OCI-LY7 (cell line): ENCODE results near the gene CLDN9. TPM values are rescaled to one million over a fixed set of nuclear protein-coding genes. Genes with fewer than 3 reads are reported as not detected.

Source experiments
- BruUV-seq: library from RNA; stranded (reverse); fragments of 400-500 nt; replicated peaks from 2 replicates; lab custom pipeline; 2021; lab: Mats Ljungman, UMichigan
- CTCF ChIA-PET: fragments of 300-600 bp; sonication (Branson Sonifier 250); formaldehyde crosslinking; loops from one replicate; lab custom pipeline; 2022; ENCODE audit warnings: antibody characterized with exemption; ENCODE audit not compliant: unreplicated experiment; lab: Charles Lee
- POLR2A ChIA-PET: fragments of 300-600 bp; sonication (Branson Sonifier 250); formaldehyde crosslinking; loops from one replicate; lab custom pipeline; 2022; ENCODE audit warnings: antibody characterized with exemption; lab: Charles Lee
- DNase-seq: peaks from one replicate; pipeline ENCODE4 v3.0.0-alpha.2; 2015; ENCODE audit warnings: low spot score
- H2AFZ ChIP-seq: fragments of 200-600 bp; sonication (generic), shearing (Covaris generic); 2 replicates; pipeline ENCODE4 v1.6.1; 2014; ENCODE audit warnings: mild to moderate bottlenecking, antibody characterized with exemption, low read length, moderate library complexity
- H3K27ac ChIP-seq: fragments of 200-600 bp; sonication (generic); 2 replicates; pipeline ENCODE4 v1.5.1; 2014; ENCODE audit warnings: mixed run types, low read depth, mild to moderate bottlenecking, moderate library complexity, low read length, inconsistent platforms; ENCODE audit not compliant: poor library complexity, severe bottlenecking
- H3K36me3 ChIP-seq: fragments of 200-600 bp; sonication (generic); 2 replicates; pipeline ENCODE4 v1.6.1; 2014; ENCODE audit warnings: mild to moderate bottlenecking, antibody characterized with exemption, low read length, moderate library complexity, mixed read lengths; ENCODE audit not compliant: insufficient read depth
- H3K4me1 ChIP-seq: fragments of 200-600 bp; sonication (generic); 2 replicates; pipeline ENCODE4 v1.5.1; 2014; ENCODE audit warnings: mild to moderate bottlenecking, low read length; ENCODE audit not compliant: insufficient read depth, poor library complexity, severe bottlenecking
- H3K4me2 ChIP-seq: fragments of 200-600 bp; sonication (generic); 2 replicates; pipeline ENCODE4 v1.6.1; 2014; ENCODE audit warnings: mild to moderate bottlenecking, low read length
- H3K4me3 ChIP-seq: fragments of 200-600 bp; sonication (generic); 2 replicates; pipeline ENCODE4 v1.5.1; 2014; ENCODE audit warnings: mild to moderate bottlenecking, low read depth, low read length; ENCODE audit not compliant: poor library complexity, severe bottlenecking
- H3K79me2 ChIP-seq: fragments of 200-600 bp; sonication (generic); 2 replicates; pipeline ENCODE4 v1.6.1; 2016; ENCODE audit warnings: low read depth, mild to moderate bottlenecking, low read length, moderate library complexity, mixed read lengths; ENCODE audit not compliant: insufficient read depth
- H3K9me2 ChIP-seq: fragments of 200-600 bp; sonication (generic); 2 replicates; pipeline ENCODE4 v1.6.1; 2016; ENCODE audit warnings: mild to moderate bottlenecking, low read length, mixed read lengths; ENCODE audit not compliant: insufficient read depth
- H3K9me3 ChIP-seq: fragments of 200-600 bp; sonication (generic); 2 replicates; pipeline ENCODE4 v1.6.1; 2014; ENCODE audit warnings: mild to moderate bottlenecking, mixed run types, low read length, mixed read lengths
- H4K20me1 ChIP-seq: fragments of 200-600 bp; sonication (generic); 2 replicates; pipeline ENCODE4 v1.6.1; 2014; ENCODE audit warnings: mild to moderate bottlenecking, antibody characterized with exemption, low read length, moderate library complexity, mixed read lengths; ENCODE audit not compliant: insufficient read depth
- EZH2phosphoT487 ChIP-seq: fragments of 200-600 bp; sonication (generic); IDR thresholded peaks from 2 replicates; pipeline ENCODE4 v1.6.1; 2018; ENCODE audit warnings: low read depth, borderline replicate concordance, mild to moderate bottlenecking, mixed run types, antibody characterized with exemption, low read length, moderate library complexity, mixed read lengths
- intact Hi-C: fragments of 100-400 bp; cut with micrococcal nuclease; formaldehyde crosslinking; loops from one replicate; pipeline ENCODE4 v1.10.0; 2022; ENCODE audit not compliant: unreplicated experiment
- total RNA-seq, 2 experiments: library from RNA; depleted of rRNA in 1 of 2; stranded (reverse); fragments of >200 nt in 1 of 2; shearing (Covaris generic) in 1 of 2; gene quantifications; 2 replicates each; pipeline ENCODE4 v1.2.3, GENCODE V29; 2014 to 2022
- TF ChIP-seq, protein P1 (sequence below): fragments of 200-600 bp; sonication (generic); conservative IDR thresholded peaks from 2 replicates; pipeline ENCODE4 v1.5.1; 2014; ENCODE audit warnings: mild to moderate bottlenecking, antibody characterized with exemption, low read length, moderate library complexity, mixed read lengths

CLDN9 gene
- total RNA-seq, 2 experiments from 2014 or later: 0.42 TPM; not detected in 1

DNA sequence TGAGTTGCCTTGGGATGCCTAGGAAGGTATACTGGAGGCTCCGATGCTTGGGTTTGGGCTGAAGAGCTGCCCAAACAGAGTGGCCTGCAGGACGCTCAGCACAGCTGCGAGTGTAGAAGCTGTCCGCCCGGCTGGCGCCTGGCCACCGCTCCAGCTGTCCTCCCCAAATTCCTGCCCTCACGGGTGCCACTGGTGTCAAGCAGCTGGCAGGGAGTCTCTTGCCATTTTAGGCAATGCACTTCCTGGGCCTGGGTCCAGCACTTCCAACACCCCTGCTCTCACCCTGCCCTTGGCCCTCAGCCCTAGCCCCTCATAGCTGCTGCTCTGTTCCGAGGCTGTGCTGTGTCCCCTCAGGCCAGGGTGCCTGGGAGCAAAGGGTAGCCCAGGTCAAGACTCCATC is 27.3 kb upstream of the CLDN9 start:
- CTCF ChIA-PET: no interaction called here
- H3K4me1 ChIP-seq: peaks cover 34% of the 10 kb centered on the region
- H3K4me3 ChIP-seq: no peak overlapping the region
- no peaks in the 10 kb centered on the region for H3K36me3 ChIP-seq
- intact Hi-C loops: no loop called here
- no peak overlapping the region for H3K4me2 ChIP-seq
- BruUV-seq: no TSS peak
- H3K9me2 ChIP-seq: no peaks in the 10 kb centered on the region
- H3K27ac ChIP-seq: no peak overlapping the region
- DNase-seq: no peak
- POLR2A ChIA-PET: no interaction called here
- no peaks in the 10 kb centered on the region for H3K79me2 ChIP-seq
- H4K20me1 ChIP-seq: no peaks in the 10 kb centered on the region
- H2AFZ ChIP-seq: no peak overlapping the region
- no peaks in the 10 kb centered on the region for H3K9me3 ChIP-seq
- TF ChIP-seq, protein P1, sequence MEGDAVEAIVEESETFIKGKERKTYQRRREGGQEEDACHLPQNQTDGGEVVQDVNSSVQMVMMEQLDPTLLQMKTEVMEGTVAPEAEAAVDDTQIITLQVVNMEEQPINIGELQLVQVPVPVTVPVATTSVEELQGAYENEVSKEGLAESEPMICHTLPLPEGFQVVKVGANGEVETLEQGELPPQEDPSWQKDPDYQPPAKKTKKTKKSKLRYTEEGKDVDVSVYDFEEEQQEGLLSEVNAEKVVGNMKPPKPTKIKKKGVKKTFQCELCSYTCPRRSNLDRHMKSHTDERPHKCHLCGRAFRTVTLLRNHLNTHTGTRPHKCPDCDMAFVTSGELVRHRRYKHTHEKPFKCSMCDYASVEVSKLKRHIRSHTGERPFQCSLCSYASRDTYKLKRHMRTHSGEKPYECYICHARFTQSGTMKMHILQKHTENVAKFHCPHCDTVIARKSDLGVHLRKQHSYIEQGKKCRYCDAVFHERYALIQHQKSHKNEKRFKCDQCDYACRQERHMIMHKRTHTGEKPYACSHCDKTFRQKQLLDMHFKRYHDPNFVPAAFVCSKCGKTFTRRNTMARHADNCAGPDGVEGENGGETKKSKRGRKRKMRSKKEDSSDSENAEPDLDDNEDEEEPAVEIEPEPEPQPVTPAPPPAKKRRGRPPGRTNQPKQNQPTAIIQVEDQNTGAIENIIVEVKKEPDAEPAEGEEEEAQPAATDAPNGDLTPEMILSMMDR: no peak
- no peak for TF ChIP-seq EZH2phosphoT487

- Histone ChIP-seq H4K20me1 (no peaks in the 10 kb centered on the region), H3K27ac (no peak overlapping the region), H3K4me1 (peaks cover 32% of the 10 kb centered on the region), H2AFZ (no peak overlapping the region), H3K9me2 (no peaks in the 10 kb centered on the region), H3K4me2 (no peak overlapping the region), H3K4me3 (no peak overlapping the region), H3K79me2 (no peaks in the 10 kb centered on the region), H3K36me3 (no peaks in the 10 kb centered on the region), H3K9me3 (no peaks in the 10 kb centered on the region)
- no TSS peak for BruUV-seq
- no peak for TF ChIP-seq EZH2phosphoT487
- TF ChIP-seq, protein P1: no peak
- no peak for DNase-seq
- intact Hi-C loops: no loop called here
- ChIA-PET POLR2A (no interaction called here), CTCF (no interaction called here)
Measured at GRCh38 chr16:2985893-2986355, 26.8 kb upstream of the CLDN9 start.

DNA sequence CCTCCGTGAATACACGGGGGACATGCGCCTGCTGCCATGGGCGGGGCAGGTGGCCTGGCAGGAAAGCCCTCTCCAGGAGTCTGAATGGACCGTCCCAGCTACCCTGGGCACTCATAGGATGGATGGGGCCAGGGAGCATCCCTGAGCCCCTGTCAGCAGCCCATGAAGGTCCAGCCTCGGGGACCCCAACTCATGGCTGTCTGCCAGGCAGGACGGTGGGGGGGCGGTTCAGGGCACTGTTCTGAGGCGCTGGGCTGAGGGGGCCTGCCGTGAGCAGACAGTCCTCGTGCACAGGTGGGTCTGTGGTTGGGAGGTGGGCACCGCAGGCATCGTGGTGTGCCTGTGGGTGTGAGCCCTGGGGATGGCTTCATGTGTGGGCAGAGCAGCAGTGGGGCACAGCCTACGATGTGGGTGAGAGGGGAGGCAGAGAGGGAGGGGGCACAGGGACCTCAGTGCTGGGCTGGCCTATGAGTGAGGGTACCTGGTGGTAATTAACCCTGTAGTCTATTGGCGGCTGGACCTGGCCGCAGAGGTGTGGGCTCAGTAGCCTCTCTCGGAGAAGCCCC is 26.0 kb upstream of the CLDN9 start:
- intact Hi-C loops: no loop called here
- no peaks in the 10 kb centered on the region for H3K9me2 ChIP-seq
- H3K4me2 ChIP-seq: no peak overlapping the region
- no peaks in the 10 kb centered on the region for H4K20me1 ChIP-seq
- no peaks in the 10 kb centered on the region for H3K36me3 ChIP-seq
- H3K4me3 ChIP-seq: no peak overlapping the region
- ChIA-PET POLR2A (no interaction called here), CTCF (no interaction called here)
- peaks cover 24% of the 10 kb centered on the region for H3K4me1 ChIP-seq
- TF ChIP-seq EZH2phosphoT487: no peak
- TF ChIP-seq, protein P1: no peak
- no peak overlapping the region for H3K27ac ChIP-seq
- BruUV-seq: no TSS peak
- no peaks in the 10 kb centered on the region for H3K9me3 ChIP-seq
- no peak overlapping the region for H2AFZ ChIP-seq
- no peak for DNase-seq
- H3K79me2 ChIP-seq: no peaks in the 10 kb centered on the region
